Stimulated activated CD8-positive, alpha-beta memory T cell treated with anti-CD3 and anti-CD28 coated beads, Interleukin-4, amount 100 ng/mL, for 24 hours (primary cell): ENCODE measurements around the gene ZC3H12A.

Source experiments
- DNase-seq: peaks from one replicate; pipeline ENCODE4 v3.0.0-alpha.2; 2020; ENCODE audit warnings: low read depth

ZC3H12A gene

GRCh38 chr1:37478890-37479254 is 4.5 kb downstream of the ZC3H12A start:
- no peak for DNase-seq

DNA sequence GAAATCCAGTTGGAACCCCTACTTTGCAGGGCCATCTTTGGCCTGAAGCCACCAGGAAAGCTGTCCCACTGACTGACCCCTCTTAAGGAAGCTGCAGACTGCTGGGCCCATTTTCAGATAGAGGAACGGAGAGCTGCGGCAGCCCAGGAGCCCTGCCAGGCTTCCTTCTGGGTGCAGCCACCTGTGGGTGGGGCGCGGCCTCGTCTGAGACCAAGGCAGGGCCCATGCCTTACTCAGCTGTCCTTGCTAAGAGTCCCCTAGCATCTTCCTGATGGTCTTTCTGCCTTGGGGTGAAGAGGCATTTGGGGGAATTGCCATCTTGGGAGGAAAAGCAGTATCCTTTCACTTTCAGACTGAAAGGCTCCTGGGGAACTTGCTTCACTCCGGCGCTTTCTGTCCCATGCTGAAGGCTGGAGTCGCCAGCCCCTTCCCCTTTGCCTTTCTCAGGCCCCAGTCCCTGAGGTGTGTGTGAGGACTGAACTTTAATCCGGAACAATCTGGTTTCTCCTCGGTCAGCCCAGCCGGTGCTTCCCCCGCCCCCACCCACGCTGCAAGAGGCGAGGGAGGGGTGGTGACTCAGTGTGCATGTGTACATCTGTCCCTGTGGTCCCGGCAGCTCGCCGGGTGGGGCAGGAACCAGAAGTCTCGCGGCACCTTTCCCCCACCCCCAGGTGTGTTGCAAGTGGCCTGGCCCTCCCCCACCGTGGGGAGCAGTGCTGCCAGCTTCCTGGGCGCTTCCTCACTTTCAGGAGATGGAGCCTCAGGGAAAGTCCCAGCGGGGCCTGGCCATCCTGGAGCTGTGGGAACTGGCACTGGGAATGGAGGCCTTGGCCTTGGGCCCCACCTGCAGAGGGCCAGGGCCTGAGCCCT is 5.1 kb downstream of the ZC3H12A start:
- DNase-seq, result peak; percentile 91

DNA sequence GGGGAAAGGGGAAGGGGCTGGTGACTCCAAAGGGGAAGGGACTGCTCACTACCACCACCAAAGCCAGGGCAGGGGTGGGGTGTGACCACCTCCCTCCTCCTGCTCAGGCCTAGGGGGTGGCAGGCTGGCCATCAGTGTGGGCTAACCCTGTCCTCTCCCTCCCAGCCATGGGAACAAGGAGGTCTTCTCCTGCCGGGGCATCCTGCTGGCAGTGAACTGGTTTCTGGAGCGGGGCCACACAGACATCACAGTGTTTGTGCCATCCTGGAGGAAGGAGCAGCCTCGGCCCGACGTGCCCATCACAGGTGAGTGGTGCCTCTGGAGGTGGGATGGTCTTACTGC is 5.7 kb downstream of the ZC3H12A start:
- no peak for DNase-seq

DNA sequence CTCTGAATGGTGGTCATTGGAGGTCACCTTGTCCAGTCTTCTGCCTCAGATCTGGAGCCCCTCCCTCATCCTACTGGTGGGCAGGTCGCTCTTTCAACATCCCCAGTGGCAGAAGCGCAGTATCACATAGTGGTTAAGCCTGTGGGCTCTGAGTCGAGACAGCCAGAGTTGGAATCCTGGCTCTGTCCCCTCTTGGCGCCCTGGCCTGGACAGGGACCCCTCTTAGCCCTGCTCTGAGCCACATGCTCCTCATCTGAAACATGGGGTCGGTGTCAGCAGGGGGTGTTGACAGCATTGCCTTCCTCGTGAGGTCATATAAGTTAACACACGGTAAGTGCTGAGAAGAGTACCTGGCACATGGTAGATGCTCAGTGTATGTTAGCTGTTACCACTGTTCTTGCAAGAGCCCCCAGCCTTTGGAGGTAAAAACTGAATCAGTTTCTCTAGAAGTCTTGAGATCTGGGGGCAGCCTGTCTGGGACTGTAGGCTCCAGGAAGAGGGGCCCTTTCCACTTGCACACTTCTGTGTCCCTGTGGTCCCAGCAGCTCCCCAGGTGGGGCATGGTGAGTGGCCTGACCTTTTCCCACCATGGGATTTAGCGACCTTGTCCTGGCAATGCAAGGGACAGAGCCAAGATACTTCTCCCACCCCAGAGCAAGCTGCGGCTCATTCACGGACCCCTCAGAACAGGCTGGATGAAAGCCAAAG is 6.4 kb downstream of the ZC3H12A start:
- no peak for DNase-seq

GRCh38 chr1:37481289-37482003 is 7.1 kb downstream of the ZC3H12A start:
- DNase-seq, result no peak

DNA sequence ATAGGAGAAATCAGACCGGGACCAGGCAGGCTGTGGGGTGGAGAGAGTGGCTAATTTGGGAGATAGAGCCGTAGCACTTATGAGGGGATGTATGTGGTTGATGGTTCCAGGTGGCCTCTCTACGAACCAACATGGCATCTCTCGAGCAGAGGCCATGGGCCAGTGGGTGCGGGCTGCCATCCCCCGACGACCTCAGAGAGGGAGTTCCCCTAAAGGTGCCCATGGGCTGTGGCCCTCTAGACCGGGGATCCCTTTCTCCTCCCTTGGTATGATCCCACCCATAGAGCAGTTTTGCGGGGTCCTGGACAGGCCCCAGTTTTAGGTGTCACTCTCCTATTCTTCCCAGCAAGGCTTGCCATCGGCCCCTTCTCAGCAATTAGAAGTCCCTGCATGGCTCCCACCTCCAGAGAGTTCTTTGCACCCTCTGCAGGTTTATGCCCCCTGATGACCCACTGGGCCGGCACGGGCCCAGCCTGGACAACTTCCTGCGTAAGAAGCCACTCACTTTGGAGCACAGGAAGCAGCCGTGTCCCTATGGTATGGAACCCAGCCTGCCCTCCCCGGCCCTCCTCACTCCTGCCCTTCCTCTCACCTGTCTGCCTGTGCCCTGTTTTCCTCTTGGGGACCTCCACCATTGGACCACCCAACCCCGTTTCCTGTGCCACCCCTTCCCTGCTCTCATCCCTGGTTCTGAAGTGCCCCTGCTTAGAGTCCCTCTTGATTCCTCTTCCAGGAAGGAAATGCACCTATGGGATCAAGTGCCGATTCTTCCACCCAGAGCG is 7.8 kb downstream of the ZC3H12A start:
- no peak for DNase-seq

GRCh38 chr1:37482796-37483744 is 8.7 kb downstream of the ZC3H12A start:
- DNase-seq, result no peak

GRCh38 chr1:37483785-37484184 is 9.4 kb downstream of the ZC3H12A start:
- DNase-seq, result no peak

GRCh38 chr1:37484325-37485051 is 10.1 kb downstream of the ZC3H12A start:
- DNase-seq, result no peak

- no peak for DNase-seq
Measured at GRCh38 chr1:37485902-37486679, 11.7 kb downstream of the ZC3H12A start.

GRCh38 chr1:37486680-37487618 is 12.6 kb downstream of the ZC3H12A start:
- DNase-seq, result peak; percentile 74

GRCh38 chr1:37487619-37487984 is 13.2 kb downstream of the ZC3H12A start:
- no peak for DNase-seq

DNA sequence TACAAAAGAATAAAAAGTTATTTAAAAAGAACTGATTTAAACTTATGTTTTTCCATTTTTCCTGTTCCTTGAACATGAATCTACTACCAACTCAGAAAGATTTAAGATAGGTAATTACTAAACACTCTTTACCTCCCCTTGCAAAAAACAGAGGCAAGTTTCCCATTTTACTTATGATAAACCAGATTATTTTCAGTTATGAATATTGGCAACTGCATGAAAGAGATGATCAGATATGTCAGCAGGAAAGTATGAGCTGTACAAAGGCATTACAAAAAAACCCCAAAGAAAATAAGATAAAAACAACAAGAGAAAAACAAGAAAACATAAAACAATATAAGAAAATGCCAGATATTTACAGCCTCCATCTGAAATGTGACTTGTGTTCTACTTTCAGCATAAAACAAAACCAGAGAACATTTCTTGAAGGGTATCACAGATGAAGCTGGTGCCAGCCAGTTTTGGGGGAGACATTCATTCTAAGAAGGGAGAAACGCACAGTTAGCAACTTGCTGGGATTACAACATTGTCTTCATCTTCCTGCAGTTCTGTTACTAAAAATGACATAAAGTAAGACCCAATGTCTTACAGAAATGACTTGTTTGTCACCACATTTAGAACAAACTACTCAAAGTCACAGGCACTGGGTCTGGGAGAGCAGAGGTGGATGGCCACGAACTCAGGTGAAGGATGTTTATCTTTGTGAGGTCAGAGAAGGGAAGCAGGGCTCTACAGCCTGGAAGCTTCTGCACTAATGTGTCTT is 19.1 kb downstream of the ZC3H12A start:
- DNase-seq, result no peak

DNA sequence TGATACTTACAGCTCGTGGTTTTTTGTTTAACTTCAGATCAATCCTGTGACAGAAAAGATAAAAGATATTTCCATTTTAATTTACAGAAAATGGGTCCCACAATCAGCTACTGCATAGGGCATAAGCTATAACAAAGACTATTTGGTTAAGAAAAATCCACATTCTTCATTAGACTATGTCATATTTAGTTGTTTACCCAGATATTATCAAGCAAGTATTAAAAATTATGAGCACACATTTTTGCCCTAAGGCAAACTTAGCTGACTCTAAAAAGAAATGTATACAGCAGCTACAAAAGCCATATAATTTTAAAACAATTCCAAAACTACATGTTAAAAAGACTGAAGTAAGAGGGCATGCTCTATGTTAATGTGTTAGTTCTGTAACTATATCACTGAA is 21.5 kb downstream of the ZC3H12A start:
- DNase-seq, result no peak

DNA sequence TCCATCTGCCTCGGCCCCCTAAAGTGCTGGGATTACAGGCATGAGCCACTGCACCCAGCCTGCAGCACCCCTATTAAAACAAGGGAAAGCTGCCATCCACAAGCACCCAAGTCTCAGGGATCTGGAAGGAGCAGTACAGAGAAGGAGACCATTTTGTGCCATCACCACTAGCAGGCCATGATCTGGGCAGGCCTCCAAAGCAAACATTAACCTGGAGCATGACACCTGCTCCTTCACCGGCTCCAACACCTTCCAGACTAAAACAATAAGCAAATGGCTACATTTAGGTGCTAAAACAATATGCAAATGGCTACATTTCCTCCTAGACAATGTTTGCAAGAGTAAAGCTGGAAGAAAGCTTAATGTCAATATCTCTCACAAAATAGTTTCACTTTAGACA is 23.5 kb downstream of the ZC3H12A start:
- DNase-seq, result no peak

DNA sequence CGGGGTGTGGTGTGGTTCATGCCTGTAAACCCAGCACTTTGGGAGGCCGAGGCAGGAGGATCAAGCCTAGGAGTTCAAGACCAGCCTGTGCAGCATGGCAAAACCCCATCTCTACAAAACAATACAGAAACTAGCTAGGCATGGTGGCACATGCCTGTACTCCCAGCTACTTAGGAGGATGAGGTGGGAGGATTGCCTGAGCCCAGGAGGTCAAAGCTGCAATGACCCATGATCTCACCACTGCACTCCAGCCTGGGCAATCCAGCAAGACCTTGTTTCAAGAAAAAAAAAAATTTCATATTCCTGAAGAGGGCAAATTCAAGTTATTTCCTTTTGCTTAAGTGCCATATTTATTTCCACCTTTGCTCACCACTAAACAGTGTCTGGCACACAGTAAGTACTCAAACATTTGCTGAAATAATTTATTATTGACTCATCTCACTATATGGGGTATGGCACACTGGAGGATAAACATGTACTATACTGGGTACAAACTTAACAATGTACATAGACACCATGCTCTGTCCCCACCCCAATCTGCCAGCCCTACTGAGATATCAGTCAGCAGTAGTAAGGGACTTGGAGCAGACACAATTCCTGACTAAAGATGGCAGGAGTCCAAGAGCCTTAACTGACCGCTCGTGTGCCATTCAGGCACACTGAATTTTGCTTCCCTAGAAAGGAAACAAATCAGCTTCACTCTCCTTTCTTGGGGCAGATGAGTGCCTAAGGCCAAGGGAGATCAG is 24.7 kb downstream of the ZC3H12A start:
- DNase-seq, result no peak

DNA sequence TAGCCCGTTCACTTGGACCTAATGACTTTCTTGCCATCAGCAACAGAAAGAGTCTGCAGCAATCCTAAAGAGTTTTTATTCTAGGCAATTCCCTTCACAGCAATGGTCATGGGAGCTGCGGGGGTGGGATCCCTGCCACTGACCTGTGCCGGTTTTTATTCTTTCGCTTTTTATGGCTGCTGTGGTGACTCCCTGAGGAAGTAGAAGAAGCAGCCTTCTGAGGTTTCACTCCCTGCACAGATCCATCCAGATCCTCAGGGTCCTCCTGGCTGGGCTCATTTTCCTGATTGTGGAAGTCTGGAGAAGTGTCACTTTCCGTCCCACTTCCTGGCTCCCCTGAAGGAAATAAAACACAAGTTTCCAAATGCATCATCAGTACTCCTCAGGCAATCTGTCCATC is 27.3 kb downstream of the ZC3H12A start:
- DNase-seq, result no peak
